Measurements from ENCODE around the gene IPCEF1.

IPCEF1 gene

GRCh38 chr6:154267508-154268106 lies 89.0 kb downstream of the IPCEF1 start:
- no peak overlapping the region for H3K4me3 ChIP-seq (ENCODE audit: low read depth, low read length)
- no peak for TF ChIP-seq CTCF (IDR thresholded peaks at IDR 0.05; ENCODE audit: borderline replicate concordance, insufficient read depth, low read depth, low read length)

- H3K4me3 ChIP-seq (ENCODE audit: low read depth, low read length) = no peak overlapping the region
- no peak for TF ChIP-seq CTCF (IDR thresholded peaks at IDR 0.05; ENCODE audit: borderline replicate concordance, insufficient read depth, low read depth, low read length)
Observed at GRCh38 chr6:154266560-154267099, 90.0 kb downstream of the IPCEF1 start.

DNA sequence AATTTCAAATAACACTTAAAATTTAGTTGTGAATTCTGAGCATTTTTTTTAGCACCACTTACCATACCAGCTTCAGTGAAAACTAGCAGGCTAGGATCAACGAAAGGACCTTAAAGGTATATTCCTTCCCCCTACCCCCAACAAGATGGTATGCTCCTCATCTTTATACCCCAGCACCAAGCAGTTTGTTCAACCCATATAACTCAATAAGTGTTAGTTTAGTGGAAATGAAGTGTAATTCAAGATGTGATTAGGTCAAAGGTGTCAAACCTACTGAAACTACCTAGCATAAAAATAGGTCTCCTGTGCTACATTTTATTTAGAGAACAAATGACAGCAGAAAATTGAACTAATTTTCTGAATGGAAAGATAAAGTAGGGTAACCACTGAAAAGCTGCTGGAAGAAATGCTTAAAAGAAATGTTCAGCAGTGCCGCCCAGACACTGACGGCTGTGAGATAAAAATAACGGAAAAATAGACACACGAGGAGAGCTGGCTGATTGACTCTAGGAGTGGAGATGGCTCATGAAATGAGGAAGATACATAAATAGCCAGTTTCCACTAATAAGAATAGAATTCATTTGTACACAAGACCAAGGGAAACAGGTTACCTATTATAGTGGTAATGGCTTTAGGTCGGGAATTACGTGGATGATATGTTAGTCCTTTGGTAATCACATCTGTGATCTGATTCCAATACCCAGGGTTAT lies 94.8 kb downstream of the IPCEF1 start:
- no peak for TF ChIP-seq CTCF (IDR thresholded peaks at IDR 0.05; ENCODE audit: borderline replicate concordance, insufficient read depth, low read depth, low read length)
- H3K4me3 ChIP-seq (ENCODE audit: low read depth, low read length) = no peak overlapping the region

DNA sequence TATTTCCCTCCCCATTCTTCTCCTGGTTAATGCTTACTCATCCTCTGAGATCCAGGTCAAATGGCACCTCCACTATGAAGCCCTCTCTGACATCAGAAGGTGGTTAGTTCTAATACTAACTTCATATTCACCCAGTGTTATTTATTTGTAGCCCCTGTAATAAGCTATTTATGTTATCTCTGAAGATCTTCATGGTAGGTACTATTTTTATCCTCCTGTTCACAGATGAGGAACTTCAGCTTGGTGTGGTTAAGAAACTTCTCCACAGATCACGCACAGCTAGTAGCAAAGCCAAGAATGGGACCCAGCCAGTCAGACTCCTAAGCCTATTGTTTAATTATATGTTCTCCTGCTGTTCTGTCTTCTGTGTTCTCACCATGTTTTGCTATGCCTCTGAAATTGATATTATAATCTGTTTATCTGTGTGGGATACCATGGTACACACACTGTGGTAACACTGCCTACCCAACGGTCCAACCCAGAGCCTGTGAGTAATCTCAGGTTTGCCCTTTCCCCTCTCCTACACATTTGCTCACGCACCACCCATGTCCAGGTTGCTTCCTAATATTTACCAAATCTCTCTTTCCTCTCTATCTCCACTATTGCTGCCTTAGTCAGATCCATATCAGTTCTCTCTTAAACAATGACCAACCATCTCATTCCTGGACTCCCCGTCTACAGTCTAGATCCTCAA lies 98.4 kb downstream of the IPCEF1 start:
- TF ChIP-seq CTCF (IDR thresholded peaks at IDR 0.05; ENCODE audit: borderline replicate concordance, insufficient read depth, low read depth, low read length) = no peak
- no peak overlapping the region for H3K4me3 ChIP-seq (ENCODE audit: low read depth, low read length)

GRCh38 chr6:154257067-154257466 lies 99.5 kb downstream of the IPCEF1 start:
- no peak for TF ChIP-seq CTCF (IDR thresholded peaks at IDR 0.05; ENCODE audit: borderline replicate concordance, insufficient read depth, low read depth, low read length)
- H3K4me3 ChIP-seq (ENCODE audit: low read depth, low read length) = no peak overlapping the region

- H3K4me3 ChIP-seq (ENCODE audit: low read depth, low read length) = no peak overlapping the region
- TF ChIP-seq CTCF (IDR thresholded peaks at IDR 0.05; ENCODE audit: borderline replicate concordance, insufficient read depth, low read depth, low read length) = no peak
Observed at GRCh38 chr6:154252678-154253077, 103.9 kb downstream of the IPCEF1 start.
